GM18868 (cell line): ENCODE data around the gene PDZK1IP1.
"Not testable (repeated sequence)": the region's sequence is repeated elsewhere in the genome, so short reads cannot be mapped to it uniquely, and the experiment has no call there.

ENCODE experiments used
- ATAC-seq: cut with Tn5 transposase; IDR thresholded peaks from one replicate; pipeline ENCODE4 v1.9.1; 2021; ENCODE audit warnings: mild to moderate bottlenecking, moderate library complexity; ENCODE audit not compliant: unreplicated experiment

Gene PDZK1IP1

GRCh38 chr1:47181955-47182675 lies 7.7 kb downstream of the PDZK1IP1 start:
- ATAC-seq = no peak

- no peak for ATAC-seq
Measured at GRCh38 chr1:47181095-47181954, 8.5 kb downstream of the PDZK1IP1 start.

GRCh38 chr1:47180603-47181094 lies 9.2 kb downstream of the PDZK1IP1 start:
- ATAC-seq = no peak

GRCh38 chr1:47179988-47180563 lies 9.8 kb downstream of the PDZK1IP1 start:
- no peak for ATAC-seq

DNA sequence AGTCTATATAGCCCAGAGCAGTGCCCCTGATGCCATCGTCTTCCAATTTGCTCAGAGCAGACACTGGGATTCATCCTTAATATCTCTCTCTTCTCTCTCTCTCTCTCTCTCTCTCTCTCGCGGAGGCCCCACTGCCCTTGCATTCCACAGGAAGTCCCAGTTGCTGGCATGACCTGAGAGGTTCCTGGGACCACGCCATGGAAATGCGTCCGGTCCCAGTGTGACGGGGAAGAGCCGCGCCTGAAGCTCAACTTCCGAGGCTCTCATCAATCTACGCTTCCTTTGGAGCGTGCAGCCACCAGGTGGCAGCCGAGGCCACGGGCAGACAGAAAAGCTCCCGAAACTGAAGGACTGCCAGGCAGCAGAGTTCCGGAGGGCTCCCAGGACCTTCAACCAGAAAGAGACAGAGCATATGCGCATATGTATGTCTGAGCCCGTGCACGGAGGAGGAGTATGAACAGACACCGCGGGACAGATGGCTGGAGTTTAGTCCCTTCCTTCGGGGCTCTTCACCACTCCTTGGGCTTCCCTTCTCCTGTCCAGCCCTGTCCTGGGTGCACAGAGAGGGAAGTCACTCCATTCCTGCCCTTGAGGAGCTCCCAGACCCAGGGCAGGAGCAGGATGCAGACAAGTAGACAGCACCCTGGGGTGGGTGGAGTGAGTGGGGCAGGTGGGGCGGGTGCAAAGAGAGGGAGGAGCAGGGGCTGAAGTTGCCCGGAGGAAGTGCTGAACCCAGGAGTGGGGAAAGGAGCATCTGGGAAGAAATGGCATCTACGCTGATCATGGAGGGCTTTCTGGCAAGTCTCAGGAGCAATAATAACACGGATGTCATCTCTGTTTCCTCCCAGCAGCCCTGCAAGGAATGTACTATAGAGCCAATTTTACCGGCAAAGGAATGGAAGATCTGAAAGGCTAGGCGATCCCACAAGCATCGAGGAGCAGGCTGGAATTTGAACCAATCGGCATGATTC lies 10.5 kb downstream of the PDZK1IP1 start:
- peak; percentile 85 for ATAC-seq

DNA sequence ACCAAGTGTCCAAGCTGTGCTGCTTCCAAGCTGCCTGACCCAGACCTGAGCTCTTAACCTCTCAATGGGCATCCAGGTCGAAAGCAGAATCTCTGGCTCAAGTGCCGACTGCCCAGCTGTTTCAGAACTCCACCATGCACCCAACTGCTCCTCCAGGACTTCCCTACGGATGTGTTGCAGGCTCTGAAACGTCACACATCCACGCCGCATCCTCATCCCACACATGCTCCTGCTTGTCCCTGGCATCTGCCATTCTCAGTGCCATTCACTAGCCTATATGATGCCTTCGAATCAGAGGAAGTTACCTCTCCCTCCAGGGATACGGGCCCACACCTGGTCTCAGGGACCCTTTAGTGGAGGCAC lies 11.2 kb downstream of the PDZK1IP1 start:
- no peak for ATAC-seq

- ATAC-seq = no peak
Measured at GRCh38 chr1:47178020-47178419, 11.8 kb downstream of the PDZK1IP1 start.

DNA sequence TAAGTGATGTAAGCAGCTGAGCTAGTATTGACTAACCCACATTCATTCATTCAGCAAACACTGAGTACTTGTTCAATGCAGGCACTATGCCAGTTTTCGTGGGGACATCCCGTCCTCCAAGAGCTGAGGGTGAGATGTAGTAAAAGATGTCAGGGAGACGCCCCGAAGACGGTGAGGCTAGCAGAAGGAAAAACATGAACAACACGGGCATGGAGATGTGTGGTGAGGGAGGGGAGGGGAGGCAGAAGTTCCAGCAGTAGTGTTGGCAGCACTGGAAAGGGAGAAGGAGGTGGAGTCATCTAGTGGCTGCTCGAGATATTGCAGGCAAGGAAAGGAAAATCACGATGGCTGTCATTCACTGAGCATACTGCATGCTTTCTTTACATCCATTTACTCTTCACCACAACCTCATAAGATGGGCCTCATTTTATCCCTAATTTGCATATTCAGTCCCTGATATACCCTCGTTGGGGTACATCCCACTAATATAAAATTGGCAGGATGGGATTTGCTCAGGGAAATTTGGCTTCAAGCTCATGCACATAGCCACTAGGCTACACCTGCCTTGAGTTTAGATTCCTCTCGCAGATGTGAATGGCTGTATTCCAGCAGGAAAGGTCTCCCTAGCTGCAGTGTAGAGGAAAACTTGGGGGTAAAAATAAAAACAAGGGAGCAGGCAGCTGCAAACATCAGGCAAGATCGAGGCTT lies 14.5 kb downstream of the PDZK1IP1 start:
- ATAC-seq = peak; percentile 63

DNA sequence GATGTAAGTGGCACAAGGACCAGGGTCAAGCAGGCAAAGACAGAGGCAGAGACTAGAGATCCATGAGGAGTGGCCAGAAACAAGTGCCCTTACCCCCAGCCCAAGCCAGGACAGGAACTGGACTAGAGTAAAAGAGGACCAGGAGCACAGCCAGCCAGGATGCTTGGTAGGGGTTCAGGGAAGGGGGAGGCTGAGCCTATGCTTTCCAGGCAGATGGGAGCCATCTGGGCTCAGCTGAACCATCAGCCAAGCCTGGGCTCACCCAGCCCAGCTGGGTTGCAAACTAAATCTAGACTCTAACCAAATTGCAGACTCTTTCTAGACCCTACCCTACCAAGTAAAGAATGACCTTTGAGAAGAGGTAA lies 15.2 kb downstream of the PDZK1IP1 start:
- ATAC-seq = no peak

- ATAC-seq = no peak
Measured at GRCh38 chr1:47172782-47173181, 17.1 kb downstream of the PDZK1IP1 start.

GRCh38 chr1:47164552-47164951 lies 25.3 kb downstream of the PDZK1IP1 start:
- ATAC-seq = no peak

- no peak for ATAC-seq
Measured at GRCh38 chr1:47161298-47162040, 28.4 kb downstream of the PDZK1IP1 start.

- ATAC-seq = no peak
Measured at GRCh38 chr1:47160716-47161115, 29.1 kb downstream of the PDZK1IP1 start.

- not testable (repeated sequence) for ATAC-seq
Measured at GRCh38 chr1:47157957-47158356, 31.9 kb downstream of the PDZK1IP1 start.

DNA sequence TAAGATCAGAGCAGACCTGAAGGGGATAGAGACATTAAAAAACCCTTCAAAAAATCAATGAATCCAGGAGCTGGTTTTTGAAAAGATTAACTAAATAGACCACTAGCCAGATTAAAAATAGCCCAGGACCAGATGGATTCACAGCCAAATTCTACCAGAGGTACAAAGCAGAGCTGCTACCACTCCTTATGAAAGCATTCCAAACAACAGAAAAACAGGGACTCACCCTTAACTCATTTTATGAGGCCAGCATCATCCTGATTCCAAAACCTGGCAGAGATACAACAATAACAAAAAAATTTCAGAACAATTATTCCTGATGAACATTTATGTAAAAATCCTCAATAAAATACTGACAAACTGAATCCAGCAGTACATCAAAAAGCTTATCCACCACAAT lies 33.4 kb downstream of the PDZK1IP1 start:
- not testable (repeated sequence) for ATAC-seq

- ATAC-seq = not testable (repeated sequence)
Measured at GRCh38 chr1:47149162-47149561, 40.7 kb downstream of the PDZK1IP1 start.

DNA sequence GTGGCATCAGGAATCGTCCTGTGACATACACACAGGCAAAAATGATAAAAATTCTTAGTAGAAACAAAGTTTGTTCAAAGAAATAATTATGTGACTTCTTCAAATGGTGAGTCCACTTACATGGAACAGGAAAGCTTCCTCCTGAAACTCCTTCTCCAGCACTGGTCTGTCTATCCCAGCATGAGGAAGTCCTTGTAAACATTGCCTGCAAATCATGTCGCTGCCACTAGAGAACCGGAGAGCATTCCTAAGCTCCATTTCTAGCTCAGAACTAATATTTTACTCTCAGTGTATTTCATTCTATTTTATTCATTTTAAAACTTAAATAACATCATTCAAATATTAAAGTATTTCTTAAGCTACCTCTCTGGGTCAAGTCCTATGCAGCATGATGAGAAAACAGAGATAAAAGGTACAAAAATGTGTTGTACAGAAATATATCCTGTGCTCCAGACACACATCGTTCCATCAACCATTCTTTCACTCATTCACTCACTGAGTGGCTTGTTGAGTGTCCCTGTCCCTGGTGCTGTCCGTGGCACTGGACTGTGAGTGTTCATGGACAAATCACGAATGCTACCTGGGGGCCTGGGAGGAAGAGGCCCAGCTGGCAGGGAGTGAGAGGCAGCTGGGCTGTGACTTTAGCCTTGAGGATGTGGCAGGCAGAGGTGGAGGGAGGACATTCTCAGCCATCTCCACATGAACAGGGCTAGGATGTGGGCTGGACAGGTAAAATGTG lies 42.6 kb downstream of the PDZK1IP1 start:
- no peak for ATAC-seq

DNA sequence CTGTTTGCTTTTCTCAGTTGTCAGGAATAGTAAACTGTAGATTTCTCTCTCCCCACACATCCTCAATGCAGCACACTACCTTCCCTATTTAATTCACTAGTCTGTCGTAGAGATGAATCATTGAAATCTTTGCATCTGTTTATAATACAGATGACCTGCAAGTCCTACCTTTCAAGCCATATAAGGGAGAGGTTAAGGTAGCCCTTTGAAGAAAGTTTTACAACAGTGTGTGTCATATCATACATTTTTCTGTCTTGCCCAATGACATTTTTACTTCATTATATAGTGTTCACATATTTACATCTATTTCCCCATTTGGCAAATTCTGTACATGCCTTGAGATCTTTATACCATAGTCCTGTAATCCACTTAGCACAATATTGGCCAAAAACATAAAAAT lies 43.3 kb downstream of the PDZK1IP1 start:
- not testable (repeated sequence) for ATAC-seq

GRCh38 chr1:47143654-47144053 lies 46.2 kb downstream of the PDZK1IP1 start:
- ATAC-seq = not testable (repeated sequence)
